OCI-LY7 (cell line): Measurements from ENCODE around the gene FAM174C. TPM values are rescaled to one million over a fixed set of nuclear protein-coding genes. Genes with fewer than 3 reads are reported as not detected.

Experiments
- BruUV-seq: library from RNA; stranded (reverse); fragments of 400-500 nt; replicated peaks from 2 replicates; lab custom pipeline; 2021; lab: Mats Ljungman, UMichigan
- CTCF ChIA-PET: fragments of 300-600 bp; sonication (Branson Sonifier 250); formaldehyde crosslinking; loops from one replicate; lab custom pipeline; 2022; ENCODE audit warnings: antibody characterized with exemption; ENCODE audit not compliant: unreplicated experiment; lab: Charles Lee
- POLR2A ChIA-PET: fragments of 300-600 bp; sonication (Branson Sonifier 250); formaldehyde crosslinking; loops from one replicate; lab custom pipeline; 2022; ENCODE audit warnings: antibody characterized with exemption; lab: Charles Lee
- DNase-seq: peaks from one replicate; pipeline ENCODE4 v3.0.0-alpha.2; 2015; ENCODE audit warnings: low spot score
- H2AFZ ChIP-seq: fragments of 200-600 bp; sonication (generic), shearing (Covaris generic); 2 replicates; pipeline ENCODE4 v1.6.1; 2014; ENCODE audit warnings: mild to moderate bottlenecking, antibody characterized with exemption, low read length, moderate library complexity
- H3K27ac ChIP-seq: fragments of 200-600 bp; sonication (generic); 2 replicates; pipeline ENCODE4 v1.5.1; 2014; ENCODE audit warnings: mixed run types, low read depth, mild to moderate bottlenecking, moderate library complexity, low read length, inconsistent platforms; ENCODE audit not compliant: poor library complexity, severe bottlenecking
- H3K36me3 ChIP-seq: fragments of 200-600 bp; sonication (generic); 2 replicates; pipeline ENCODE4 v1.6.1; 2014; ENCODE audit warnings: mild to moderate bottlenecking, antibody characterized with exemption, low read length, moderate library complexity, mixed read lengths; ENCODE audit not compliant: insufficient read depth
- H3K4me1 ChIP-seq: fragments of 200-600 bp; sonication (generic); 2 replicates; pipeline ENCODE4 v1.5.1; 2014; ENCODE audit warnings: mild to moderate bottlenecking, low read length; ENCODE audit not compliant: insufficient read depth, poor library complexity, severe bottlenecking
- H3K4me2 ChIP-seq: fragments of 200-600 bp; sonication (generic); 2 replicates; pipeline ENCODE4 v1.6.1; 2014; ENCODE audit warnings: mild to moderate bottlenecking, low read length
- H3K4me3 ChIP-seq: fragments of 200-600 bp; sonication (generic); 2 replicates; pipeline ENCODE4 v1.5.1; 2014; ENCODE audit warnings: mild to moderate bottlenecking, low read depth, low read length; ENCODE audit not compliant: poor library complexity, severe bottlenecking
- H3K79me2 ChIP-seq: fragments of 200-600 bp; sonication (generic); 2 replicates; pipeline ENCODE4 v1.6.1; 2016; ENCODE audit warnings: low read depth, mild to moderate bottlenecking, low read length, moderate library complexity, mixed read lengths; ENCODE audit not compliant: insufficient read depth
- H3K9me2 ChIP-seq: fragments of 200-600 bp; sonication (generic); 2 replicates; pipeline ENCODE4 v1.6.1; 2016; ENCODE audit warnings: mild to moderate bottlenecking, low read length, mixed read lengths; ENCODE audit not compliant: insufficient read depth
- H3K9me3 ChIP-seq: fragments of 200-600 bp; sonication (generic); 2 replicates; pipeline ENCODE4 v1.6.1; 2014; ENCODE audit warnings: mild to moderate bottlenecking, mixed run types, low read length, mixed read lengths
- H4K20me1 ChIP-seq: fragments of 200-600 bp; sonication (generic); 2 replicates; pipeline ENCODE4 v1.6.1; 2014; ENCODE audit warnings: mild to moderate bottlenecking, antibody characterized with exemption, low read length, moderate library complexity, mixed read lengths; ENCODE audit not compliant: insufficient read depth
- CTCF ChIP-seq: fragments of 200-600 bp; sonication (generic); conservative IDR thresholded peaks from 2 replicates; pipeline ENCODE4 v1.5.1; 2014; ENCODE audit warnings: mild to moderate bottlenecking, antibody characterized with exemption, low read length, moderate library complexity, mixed read lengths
- EZH2phosphoT487 ChIP-seq: fragments of 200-600 bp; sonication (generic); IDR thresholded peaks from 2 replicates; pipeline ENCODE4 v1.6.1; 2018; ENCODE audit warnings: low read depth, borderline replicate concordance, mild to moderate bottlenecking, mixed run types, antibody characterized with exemption, low read length, moderate library complexity, mixed read lengths
- intact Hi-C: fragments of 100-400 bp; cut with micrococcal nuclease; formaldehyde crosslinking; loops from one replicate; pipeline ENCODE4 v1.10.0; 2022; ENCODE audit not compliant: unreplicated experiment
- total RNA-seq, 2 experiments: library from RNA; depleted of rRNA in 1 of 2; stranded (reverse); fragments of >200 nt in 1 of 2; shearing (Covaris generic) in 1 of 2; gene quantifications; 2 replicates each; pipeline ENCODE4 v1.2.3, GENCODE V29; 2014 to 2022

FAM174C gene
- total RNA-seq, 2 experiments from 2014 or later: 53.2 to 81.5 TPM

DNA sequence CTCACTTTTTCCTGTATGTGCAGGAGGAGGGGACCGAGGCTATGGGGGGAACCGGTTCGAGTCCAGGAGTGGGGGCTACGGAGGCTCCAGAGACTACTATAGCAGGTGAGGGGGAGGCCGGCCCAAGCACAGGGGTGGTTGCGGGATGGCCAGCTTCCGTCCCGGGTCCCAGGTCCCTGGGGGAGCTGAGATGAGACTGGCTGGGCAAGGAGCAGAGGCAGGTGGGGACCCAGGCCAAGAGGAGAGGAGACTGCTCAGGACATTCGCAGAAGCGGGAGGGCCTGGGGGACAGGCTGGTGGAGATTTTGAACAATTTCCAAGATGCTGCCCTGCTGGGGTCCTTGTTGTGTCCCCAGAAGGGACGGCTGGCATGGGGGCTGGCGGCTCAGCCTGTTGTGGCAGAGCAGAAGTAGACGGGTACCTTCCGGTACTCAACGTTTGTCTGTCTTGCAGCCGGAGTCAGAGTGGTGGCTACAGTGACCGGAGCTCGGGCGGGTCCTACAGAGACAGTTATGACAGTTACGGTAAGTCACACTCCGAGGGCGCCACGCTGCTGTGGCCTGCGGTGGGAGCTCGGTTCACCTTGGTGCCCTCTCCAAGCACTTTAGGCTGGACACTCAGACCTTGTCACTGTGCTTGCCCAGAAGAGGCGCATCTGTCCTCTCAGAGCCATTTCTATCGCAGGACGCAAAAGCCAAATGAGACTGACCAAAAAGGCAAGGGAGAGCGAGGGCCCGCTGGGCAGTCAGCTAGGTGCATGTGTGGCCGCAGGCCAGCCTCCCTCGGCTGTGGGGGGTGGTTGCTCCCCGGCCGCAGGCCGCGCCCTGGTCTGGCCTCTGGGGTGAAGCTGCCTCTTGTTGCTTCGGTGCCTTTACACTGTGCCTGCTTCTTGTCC is 3.6 kb upstream of the FAM174C start:
- Histone ChIP-seq H3K4me1 (peaks cover 71% of the 10 kb centered on the region), H3K4me3 (peak overlapping the region; percentile 82), H3K36me3 (peaks cover 63% of the 10 kb centered on the region), H3K4me2 (peak overlapping the region; percentile 100), H3K27ac (peak overlapping the region; percentile 69), H2AFZ (no peak overlapping the region), H4K20me1 (peaks cover 3% of the 10 kb centered on the region; the same call in 1 of the 2 replicates), H3K79me2 (peaks cover 54% of the 10 kb centered on the region), H3K9me2 (no peaks in the 10 kb centered on the region), H3K9me3 (no peaks in the 10 kb centered on the region)
- DNase-seq: no peak
- TF ChIP-seq CTCF (no peak), EZH2phosphoT487 (no peak)
- CTCF ChIA-PET: no interaction called here
- intact Hi-C loops: no loop called here
- POLR2A ChIA-PET: no interaction called here
- no TSS peak for BruUV-seq

DNA sequence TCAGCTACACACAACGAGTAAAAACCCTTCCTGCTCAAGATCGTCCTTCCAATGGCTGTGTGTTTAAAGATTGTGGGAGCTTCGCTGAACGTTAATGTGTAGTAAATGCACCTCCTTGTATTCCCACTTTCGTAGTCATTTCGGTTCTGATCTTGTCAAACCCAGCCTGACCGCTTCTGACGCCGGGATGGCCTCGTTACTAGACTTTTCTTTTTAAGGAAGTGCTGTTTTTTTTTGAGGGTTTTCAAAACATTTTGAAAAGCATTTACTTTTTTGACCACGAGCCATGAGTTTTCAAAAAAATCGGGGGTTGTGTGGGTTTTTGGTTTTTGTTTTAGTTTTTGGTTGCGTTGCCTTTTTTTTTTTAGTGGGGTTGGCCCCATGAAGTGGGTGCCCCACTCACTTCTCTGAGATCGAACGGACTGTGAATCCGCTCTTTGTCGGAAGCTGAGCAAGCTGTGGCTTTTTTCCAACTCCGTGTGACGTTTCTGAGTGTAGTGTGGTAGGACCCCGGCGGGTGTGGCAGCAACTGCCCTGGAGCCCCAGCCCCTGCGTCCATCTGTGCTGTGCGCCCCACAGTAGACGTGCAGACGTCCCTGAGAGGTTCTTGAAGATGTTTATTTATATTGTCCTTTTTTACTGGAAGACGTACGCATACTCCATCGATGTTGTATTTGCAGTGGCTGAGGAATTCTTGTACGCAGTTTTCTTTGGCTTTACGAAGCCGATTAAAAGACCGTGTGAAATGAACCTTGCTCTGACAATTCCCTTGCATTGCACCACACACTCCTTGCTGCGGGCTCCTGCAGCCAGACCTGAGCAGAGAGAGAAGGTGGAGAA is 2.7 kb upstream of the FAM174C start:
- intact Hi-C loops: no loop called here
- H4K20me1 ChIP-seq: peaks cover 3% of the 10 kb centered on the region; the same call in 1 of the 2 replicates
- H3K4me3 ChIP-seq: peak overlapping the region; percentile 82
- peak overlapping the region; percentile 100 for H3K4me2 ChIP-seq
- TSS peak; percentile 76 for BruUV-seq
- CTCF ChIA-PET: no interaction called here
- TF ChIP-seq EZH2phosphoT487 (no peak), CTCF (no peak)
- no peak overlapping the region for H2AFZ ChIP-seq
- H3K4me1 ChIP-seq: peaks cover 69% of the 10 kb centered on the region
- DNase-seq: no peak
- H3K9me2 ChIP-seq: no peaks in the 10 kb centered on the region
- no peaks in the 10 kb centered on the region for H3K9me3 ChIP-seq
- H3K27ac ChIP-seq: peak overlapping the region; percentile 92
- peaks cover 72% of the 10 kb centered on the region for H3K36me3 ChIP-seq
- peaks cover 62% of the 10 kb centered on the region for H3K79me2 ChIP-seq
- POLR2A ChIA-PET: interaction anchor here (1.0 kb wide), 1 partner anchor 77 kb away, joined by 3 read pairs; no protein-coding TSS in a partner anchor
